GM18499 (cell line): ENCODE data around the gene RILP.

Experiments used
- ATAC-seq: cut with Tn5 transposase; IDR thresholded peaks from one replicate; pipeline ENCODE4 v1.9.1; 2021; ENCODE audit warnings: moderate number of reproducible peaks; ENCODE audit not compliant: insufficient read depth, unreplicated experiment

RILP gene

DNA sequence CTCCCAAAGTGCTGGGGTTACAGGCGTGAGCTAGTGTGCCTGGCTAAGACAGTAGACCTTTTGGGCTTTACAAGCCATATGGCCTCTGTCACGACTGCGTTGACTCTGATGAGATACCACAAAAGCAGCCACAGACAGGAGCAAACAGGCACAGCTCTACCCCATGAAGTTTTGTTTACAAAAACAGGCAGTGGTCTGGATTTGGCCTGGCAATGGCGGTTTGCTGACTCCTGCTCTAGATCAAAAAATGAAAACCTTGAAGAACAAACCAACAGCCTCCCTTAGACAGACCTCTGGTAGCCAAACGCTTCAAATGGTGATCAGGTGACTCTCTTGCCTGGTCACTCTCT lies 41.7 kb downstream of the RILP start:
- ATAC-seq = no peak

DNA sequence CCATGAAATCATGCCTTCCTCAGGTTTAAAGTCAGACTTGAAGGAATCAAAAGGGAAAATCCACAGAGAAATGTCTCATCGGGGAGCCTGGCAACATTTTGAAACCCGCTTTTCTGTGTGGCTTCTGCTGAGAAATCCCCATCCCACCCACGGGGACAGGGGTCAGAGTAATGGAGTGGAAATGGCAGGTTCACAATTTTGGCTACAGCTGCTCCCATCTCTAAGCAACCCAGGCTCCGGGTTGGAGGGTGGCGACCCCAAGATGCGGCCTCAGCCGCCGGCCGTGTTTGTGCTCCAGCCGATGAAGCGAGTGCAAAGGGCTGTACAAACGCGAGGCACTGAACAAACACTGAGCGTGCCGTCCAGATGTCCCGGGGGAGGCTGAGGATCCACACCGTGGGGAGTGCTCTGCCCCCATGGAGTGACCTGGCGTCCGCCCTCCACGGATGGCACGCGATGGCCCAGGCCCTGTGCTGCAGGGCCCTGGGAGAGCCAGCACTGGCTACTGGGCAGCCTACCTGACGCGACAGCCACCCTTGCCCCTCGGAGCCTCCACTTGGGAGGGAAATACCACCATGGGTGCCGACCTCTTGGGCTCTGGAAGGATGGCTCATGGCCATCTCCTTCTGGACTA lies 43.2 kb downstream of the RILP start:
- no peak for ATAC-seq

DNA sequence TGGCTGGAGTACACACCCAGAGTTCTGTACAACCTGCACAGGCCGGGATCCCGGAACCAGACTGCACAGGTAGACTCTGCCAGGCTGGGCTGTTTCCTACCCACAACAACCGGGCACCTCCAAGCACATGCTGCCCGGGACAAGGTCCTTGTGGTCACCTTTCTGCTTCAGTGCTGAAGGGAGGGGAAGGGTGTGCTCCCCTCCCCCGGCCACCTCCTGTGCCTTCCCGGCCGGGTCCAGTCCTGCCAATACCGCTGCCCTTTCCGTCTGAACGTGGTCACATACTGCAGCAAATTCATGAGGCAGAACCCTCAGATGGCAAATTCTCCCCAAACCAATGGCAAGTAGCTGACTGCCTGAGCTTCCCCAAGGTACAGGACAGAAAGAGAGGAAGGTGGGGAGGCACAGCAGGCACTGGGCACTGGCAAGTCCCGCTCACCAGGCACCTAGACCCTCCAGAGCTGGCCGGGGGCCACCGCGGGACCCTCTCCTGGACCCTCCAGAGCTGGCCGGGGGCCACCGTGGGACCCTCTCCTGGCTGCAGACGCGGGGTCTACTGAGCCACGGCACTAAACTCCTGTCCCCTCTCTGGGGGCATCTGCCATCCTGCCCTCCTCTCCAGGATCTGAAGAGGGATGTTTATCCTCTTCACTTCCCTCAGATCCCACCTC lies 43.9 kb downstream of the RILP start:
- no peak for ATAC-seq

DNA sequence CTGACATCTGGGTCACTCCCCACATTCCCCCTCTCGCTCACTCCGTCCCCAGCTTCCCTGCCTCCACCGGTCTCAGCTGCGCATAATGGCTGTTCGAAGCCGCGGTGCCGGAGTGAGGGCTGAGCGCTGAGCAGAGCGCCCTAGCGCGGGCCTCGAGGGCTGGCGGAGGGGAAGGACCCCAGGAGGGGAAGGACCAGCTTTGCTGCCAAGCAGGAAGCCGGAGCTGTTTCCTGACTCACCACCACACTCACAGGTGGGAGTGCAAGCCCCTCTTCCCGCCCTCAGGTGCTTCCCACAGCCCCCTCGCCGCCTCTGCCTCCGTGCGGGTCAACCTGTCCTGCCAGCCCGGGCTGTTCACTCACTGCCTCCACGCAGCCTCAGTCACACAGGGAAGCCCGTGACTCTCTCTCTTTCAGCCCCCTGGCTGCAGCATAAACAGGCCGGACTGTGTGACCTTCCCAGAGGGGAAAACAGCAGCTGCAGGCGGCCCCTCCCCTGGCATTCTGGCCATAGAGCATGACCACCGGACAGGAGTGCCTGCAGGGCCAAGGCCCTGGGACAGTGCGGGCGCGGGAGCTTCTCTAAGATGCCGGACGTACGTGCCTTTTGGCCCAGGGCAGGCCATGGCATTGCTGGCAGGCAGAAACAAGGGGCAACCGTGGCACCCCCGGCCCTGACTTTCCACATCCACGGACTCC lies 44.7 kb downstream of the RILP start:
- ATAC-seq = no peak

DNA sequence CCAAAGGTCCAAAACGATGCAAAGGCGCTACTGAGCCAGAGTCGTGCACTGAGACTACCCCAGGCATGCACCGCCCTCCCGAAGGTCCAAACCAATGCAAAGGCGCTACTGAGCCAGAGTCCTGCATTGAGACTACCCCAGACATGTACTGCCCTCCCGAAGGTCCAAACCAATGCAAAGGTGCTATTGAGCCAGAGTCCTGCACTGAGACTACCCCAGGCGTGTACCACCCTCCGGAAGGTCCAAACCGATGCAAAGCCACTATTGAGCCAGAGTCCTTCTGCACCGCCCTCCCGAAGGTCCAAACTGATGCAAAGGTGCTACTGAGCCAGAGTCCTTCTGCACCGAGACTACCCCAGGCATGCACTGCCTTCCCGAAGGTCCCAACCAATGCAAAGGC lies 48.1 kb downstream of the RILP start:
- no peak for ATAC-seq

DNA sequence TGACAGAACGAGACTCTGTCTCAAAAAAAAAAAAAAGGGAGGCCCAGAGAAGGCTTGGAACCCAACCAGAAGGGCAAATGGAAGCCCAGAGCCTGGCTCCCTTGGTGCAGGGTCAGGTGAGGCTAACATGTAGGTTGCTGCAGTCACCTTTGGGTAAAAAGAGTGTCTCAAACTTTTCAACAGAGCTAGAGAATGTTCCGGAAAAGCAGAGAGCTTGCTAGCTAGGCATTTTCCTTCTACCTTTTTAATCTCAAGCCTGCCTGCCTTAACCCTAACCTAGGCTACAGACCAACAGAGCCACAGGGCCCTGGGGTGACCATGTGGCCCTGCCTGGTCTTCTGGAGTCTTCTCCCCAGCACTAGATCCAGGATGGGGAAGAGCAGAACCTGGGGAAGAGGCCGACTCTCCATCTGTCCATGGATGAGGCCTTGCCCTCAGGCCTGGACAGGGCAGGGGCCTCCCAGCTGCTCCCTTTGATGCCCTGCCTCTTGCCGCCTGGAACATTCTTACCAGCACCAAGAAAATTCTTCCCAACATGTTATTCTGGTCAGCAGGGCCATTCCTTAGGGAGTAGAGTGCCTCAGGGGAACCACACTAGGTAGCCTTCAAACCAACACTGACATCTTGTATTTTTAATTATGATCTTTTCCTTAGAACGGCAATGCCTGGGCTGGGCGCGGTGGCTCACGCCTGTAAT lies 51.1 kb downstream of the RILP start:
- ATAC-seq = no peak

DNA sequence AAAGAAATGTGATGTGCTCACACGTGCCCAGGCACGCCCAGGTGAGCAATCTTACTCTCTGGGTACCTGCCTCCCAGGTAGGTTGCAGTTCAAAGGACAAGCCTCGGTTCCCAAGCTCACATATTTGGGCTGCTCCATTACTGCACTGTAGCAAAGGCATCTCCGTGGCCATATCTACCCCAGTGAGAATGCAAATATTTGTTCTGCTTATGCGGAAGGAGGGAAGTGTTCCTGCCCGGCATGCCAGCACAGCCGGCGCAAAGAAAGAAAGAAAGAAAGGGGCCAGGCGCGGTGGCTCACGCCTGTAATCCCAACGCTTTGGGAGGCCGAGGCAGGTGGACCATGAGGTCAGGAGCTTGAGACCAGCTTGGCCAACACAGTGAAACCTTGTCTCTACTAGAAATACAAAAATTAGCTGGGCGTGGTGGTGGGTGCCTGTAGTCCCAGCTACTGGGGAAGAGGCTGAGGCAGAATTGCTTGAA lies 51.8 kb downstream of the RILP start:
- ATAC-seq = no peak
